Fibroblast of lung (primary cell): ENCODE data around the gene PITPNB. TPM values are rescaled to one million over a fixed set of nuclear protein-coding genes. Genes with fewer than 3 reads are reported as not detected.
A peak's percentile ranks its signal among the peaks of the same experiment; 100 is the strongest.

ENCODE experiments used
- DNase-seq, 2 donors: peaks; one replicate each; pipeline versions ENCODE4 v3.0.0 to v3.0.0-alpha.2; 2010; ENCODE audit warnings: low read depth in 2 of 2
- H2AFZ ChIP-seq: 2 replicates; pipeline ENCODE4 v1.5.1; 2012; ENCODE audit warnings: low read length, control low read depth, inconsistent platforms
- H3K27ac ChIP-seq: 2 replicates; pipeline ENCODE4 v1.5.1; 2011; ENCODE audit warnings: low read length, control low read depth; ENCODE audit not compliant: insufficient read depth
- H3K27me3 ChIP-seq: 2 replicates; pipeline ENCODE4 v1.5.1; 2011; ENCODE audit warnings: mild to moderate bottlenecking, low read length; ENCODE audit not compliant: control insufficient read depth, insufficient read depth
- H3K36me3 ChIP-seq: 2 replicates; pipeline ENCODE4 v1.5.1; 2011; ENCODE audit warnings: low read length; ENCODE audit not compliant: control insufficient read depth, insufficient read depth
- H3K4me1 ChIP-seq: 2 replicates; pipeline ENCODE4 v1.5.1; 2011; ENCODE audit warnings: low read length; ENCODE audit not compliant: control insufficient read depth, insufficient read depth; ENCODE audit errors: extremely low read depth
- H3K4me2 ChIP-seq: 2 replicates; pipeline ENCODE4 v1.5.1; 2011; ENCODE audit warnings: low read length, control low read depth; ENCODE audit not compliant: insufficient read depth; ENCODE audit errors: extremely low read depth
- H3K4me3 ChIP-seq, 4 experiments: fragments of 200-600 bp in 1 of 4; sonication (generic) in 1 of 4; replicated peaks in 1 of 4; 2 replicates each; pipeline ENCODE4 v1.5.1; 2011 to 2016; ENCODE audit warnings: low read length in 4 of 4, low read depth in 3 of 4, mild to moderate bottlenecking in 3 of 4, control low read depth in 2 of 4, inconsistent platforms in 1 of 4, mixed read lengths in 1 of 4; ENCODE audit not compliant: insufficient read depth in 1 of 4; ENCODE audit errors: control extremely low read depth in 1 of 4
- H3K79me2 ChIP-seq: 2 replicates; pipeline ENCODE4 v1.5.1; 2012; ENCODE audit warnings: mild to moderate bottlenecking, low read length, inconsistent platforms; ENCODE audit not compliant: control insufficient read depth, insufficient read depth
- H3K9ac ChIP-seq: 2 replicates; pipeline ENCODE4 v1.5.1; 2011; ENCODE audit warnings: mild to moderate bottlenecking, low read length, control low read depth; ENCODE audit not compliant: insufficient read depth
- H3K9me3 ChIP-seq: 2 replicates; pipeline ENCODE4 v1.5.1; 2012; ENCODE audit warnings: low read depth, low read length; ENCODE audit not compliant: control insufficient read depth, insufficient read depth
- H4K20me1 ChIP-seq: 2 replicates; pipeline ENCODE4 v1.5.1; 2011; ENCODE audit warnings: low read length; ENCODE audit not compliant: control insufficient read depth, insufficient read depth; ENCODE audit errors: extremely low read depth
- EZH2 ChIP-seq: IDR thresholded peaks from 2 replicates; pipeline ENCODE4 v1.5.1; 2012; ENCODE audit warnings: low read length, control low read depth, mild to moderate bottlenecking; ENCODE audit errors: missing control alignments
- polyA plus RNA-seq, 2 donors: library from polyadenylated mRNA; depleted of rRNA in 1 of 2; stranded (reverse) in 1 of 2; unstranded in 1 of 2; fragments of >200 nt; gene quantifications; 2 replicates each; pipeline ENCODE4 v1.2.1, GENCODE V29; 2011 to 2012; ENCODE audit warnings: missing spikeins in 1 of 2
- total RNA-seq: library from RNA; depleted of rRNA; stranded (reverse); fragments of >200 nt; gene quantifications from 2 replicates; pipeline ENCODE4 v1.2.1, GENCODE V29; 2014
- TF ChIP-seq, protein P1 (sequence below), 2 donors: IDR thresholded peaks in 1 of 2; conservative IDR thresholded peaks in 1 of 2; 1 replicate in 1 of 2; 2 replicates in 1 of 2; pipeline ENCODE4 v1.5.1; 2011 to 2012; ENCODE audit warnings: low read length in 2 of 2, control low read depth in 1 of 2, inconsistent platforms in 1 of 2, low read depth in 1 of 2, mild to moderate bottlenecking in 1 of 2

PITPNB gene
- total and polyA plus RNA-seq, 2 donors (not counting 1 experiment from before 2014, with no cell fraction given), result 42.4 to 79.4 TPM

DNA sequence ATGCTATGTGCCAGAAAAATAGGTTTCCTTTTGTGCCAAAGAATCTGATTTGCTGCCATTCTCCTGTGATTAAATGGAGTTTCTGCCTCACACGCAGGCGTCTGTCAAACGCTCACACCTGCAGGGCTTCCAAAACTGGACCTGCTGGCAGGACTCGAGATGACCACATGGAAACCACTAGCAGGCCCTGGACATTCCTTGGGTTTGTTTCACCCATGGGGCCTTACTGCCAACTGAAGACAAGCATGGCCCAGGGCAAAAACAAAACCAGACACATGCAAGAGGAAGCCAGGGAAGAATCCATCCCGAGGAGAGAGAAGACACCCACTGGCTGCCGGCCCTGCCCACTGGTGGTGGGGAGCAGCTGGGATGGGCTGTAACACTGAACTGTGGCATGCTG is 61.6 kb downstream of the PITPNB start:
- TF ChIP-seq, protein P1, sequence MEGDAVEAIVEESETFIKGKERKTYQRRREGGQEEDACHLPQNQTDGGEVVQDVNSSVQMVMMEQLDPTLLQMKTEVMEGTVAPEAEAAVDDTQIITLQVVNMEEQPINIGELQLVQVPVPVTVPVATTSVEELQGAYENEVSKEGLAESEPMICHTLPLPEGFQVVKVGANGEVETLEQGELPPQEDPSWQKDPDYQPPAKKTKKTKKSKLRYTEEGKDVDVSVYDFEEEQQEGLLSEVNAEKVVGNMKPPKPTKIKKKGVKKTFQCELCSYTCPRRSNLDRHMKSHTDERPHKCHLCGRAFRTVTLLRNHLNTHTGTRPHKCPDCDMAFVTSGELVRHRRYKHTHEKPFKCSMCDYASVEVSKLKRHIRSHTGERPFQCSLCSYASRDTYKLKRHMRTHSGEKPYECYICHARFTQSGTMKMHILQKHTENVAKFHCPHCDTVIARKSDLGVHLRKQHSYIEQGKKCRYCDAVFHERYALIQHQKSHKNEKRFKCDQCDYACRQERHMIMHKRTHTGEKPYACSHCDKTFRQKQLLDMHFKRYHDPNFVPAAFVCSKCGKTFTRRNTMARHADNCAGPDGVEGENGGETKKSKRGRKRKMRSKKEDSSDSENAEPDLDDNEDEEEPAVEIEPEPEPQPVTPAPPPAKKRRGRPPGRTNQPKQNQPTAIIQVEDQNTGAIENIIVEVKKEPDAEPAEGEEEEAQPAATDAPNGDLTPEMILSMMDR (conservative IDR thresholded peaks at IDR 0.05 in 1 of 2, IDR thresholded peaks at IDR 0.05 in 1 of 2; ENCODE audit: low read depth in 1 of 2, low read length in 2 of 2), result no peak
- TF ChIP-seq EZH2, result no peak
- Histone ChIP-seq H2AFZ (no peak overlapping the region), H4K20me1 (no peaks in the 10 kb centered on the region), H3K4me3 (no peak overlapping the region), H3K79me2 (peaks cover 1% of the 10 kb centered on the region), H3K4me2 (peak overlapping the region; percentile 37), H3K27me3 (no peaks in the 10 kb centered on the region), H3K9me3 (no peaks in the 10 kb centered on the region), H3K4me1 (peaks cover 20% of the 10 kb centered on the region), H3K9ac (no peak overlapping the region), H3K27ac (peak overlapping the region; percentile 53), H3K36me3 (peaks cover 10% of the 10 kb centered on the region)
- peak; percentile 34 to 51 for DNase-seq

DNA sequence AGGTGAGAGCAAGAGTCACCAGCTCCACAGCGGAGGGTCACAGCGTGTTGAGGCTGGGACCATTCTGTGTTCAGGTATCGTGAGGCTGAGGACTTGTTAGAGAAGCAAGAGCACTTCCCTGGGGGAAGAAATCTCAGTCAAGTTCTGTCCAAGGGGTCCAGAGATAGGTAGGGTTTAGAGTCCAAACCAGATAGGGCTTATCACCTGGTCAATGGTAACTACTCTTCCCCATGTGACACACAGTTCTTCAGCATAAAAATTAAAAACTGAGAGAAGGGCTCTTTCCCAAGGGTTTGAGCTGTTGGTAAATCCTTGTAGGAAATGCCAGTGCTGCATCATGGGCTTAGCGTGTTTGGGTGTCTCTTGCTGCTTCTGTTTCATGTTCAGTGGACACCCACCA is 62.7 kb downstream of the PITPNB start:
- Histone ChIP-seq H3K36me3 (peaks cover 11% of the 10 kb centered on the region), H3K4me1 (peaks cover 20% of the 10 kb centered on the region)

GRCh38 chr22:27853424-27853823 is 65.6 kb downstream of the PITPNB start:
- no peak overlapping the region for H3K9ac ChIP-seq
- TF ChIP-seq, protein P1 (conservative IDR thresholded peaks at IDR 0.05 in 1 of 2, IDR thresholded peaks at IDR 0.05 in 1 of 2; ENCODE audit: low read depth in 1 of 2, low read length in 2 of 2), result no peak
- no peak for TF ChIP-seq EZH2
- H3K4me2 ChIP-seq, result no peak overlapping the region
- H3K4me1 ChIP-seq, result peaks cover 17% of the 10 kb centered on the region
- H4K20me1 ChIP-seq, result no peaks in the 10 kb centered on the region
- peaks cover 11% of the 10 kb centered on the region for H3K36me3 ChIP-seq
- no peak overlapping the region for H3K27ac ChIP-seq
- H2AFZ ChIP-seq, result no peak overlapping the region
- no peak overlapping the region for H3K4me3 ChIP-seq
- no peaks in the 10 kb centered on the region for H3K27me3 ChIP-seq
- no peaks in the 10 kb centered on the region for H3K9me3 ChIP-seq
- peak in 1 of 2 donors; percentile 46 for DNase-seq
- peaks cover 1% of the 10 kb centered on the region for H3K79me2 ChIP-seq

More for the DNA sequence above, 62.7 kb downstream of the PITPNB start:
- TF ChIP-seq, protein P1 (conservative IDR thresholded peaks at IDR 0.05 in 1 of 2, IDR thresholded peaks at IDR 0.05 in 1 of 2; ENCODE audit: low read depth in 1 of 2, low read length in 2 of 2), result no peak
- no peak for TF ChIP-seq EZH2
- peaks cover 1% of the 10 kb centered on the region for H3K79me2 ChIP-seq
- H3K27me3 ChIP-seq, result no peaks in the 10 kb centered on the region
- H3K27ac ChIP-seq, result peak overlapping the region; percentile 39
- no peaks in the 10 kb centered on the region for H4K20me1 ChIP-seq
- H3K9me3 ChIP-seq, result no peaks in the 10 kb centered on the region
- H3K9ac ChIP-seq, result no peak overlapping the region
- no peak overlapping the region for H3K4me3 ChIP-seq
- H2AFZ ChIP-seq, result no peak overlapping the region
- no peak for DNase-seq
- H3K4me2 ChIP-seq, result no peak overlapping the region
